RWPE1 (cell line): ENCODE measurements around the gene PLXNB3.

ENCODE experiments used
- CTCF ChIA-PET: fragments of 350-600 bp; sonication (Branson Sonifier 250); formaldehyde crosslinking; extraction: SDS; loops from one replicate; lab custom pipeline; 2021; lab: Yijun Ruan, JAX
- POLR2A ChIA-PET: fragments of 400-600 bp; formaldehyde crosslinking; extraction: SDS; loops from one replicate; lab custom pipeline; 2020; ENCODE audit warnings: antibody characterized with exemption; ENCODE audit not compliant: low non-redundant PET; lab: Yijun Ruan, JAX
- DNase-seq: peaks from one replicate; pipeline ENCODE4 v3.0.0; 2012; ENCODE audit warnings: low spot score
- H3K27ac ChIP-seq: fragments of 450-650 bp; 2 replicates; pipeline ENCODE4 v1.5.1; 2017
- CTCF ChIP-seq: fragments of 450-650 bp; conservative IDR thresholded peaks from 2 replicates; pipeline ENCODE4 v1.5.1; 2017; ENCODE audit warnings: low read depth, mild to moderate bottlenecking

PLXNB3 gene

GRCh38 chrX:153820601-153821000, 56.6 kb downstream of the PLXNB3 start:
- ChIA-PET POLR2A (no interaction called here), CTCF (interaction anchor here (0.7 kb wide), 1 partner anchor 161 kb away, joined by 8 read pairs; no protein-coding TSS in a partner anchor)
- no peak for DNase-seq
- no peak overlapping the region for H3K27ac ChIP-seq
- TF ChIP-seq CTCF: no peak

- H3K27ac ChIP-seq: no peak overlapping the region
- no peak for TF ChIP-seq CTCF
- CTCF ChIA-PET: interaction anchor here (0.6 kb wide), 1 partner anchor 65 kb away, joined by 4 read pairs; no protein-coding TSS in a partner anchor
- POLR2A ChIA-PET: no interaction called here
- no peak for DNase-seq
These were observed 57.0 kb downstream of the PLXNB3 start for GRCh38 chrX:153821066-153821465.

GRCh38 chrX:153824348-153824747, 60.3 kb downstream of the PLXNB3 start:
- H3K27ac ChIP-seq: no peak overlapping the region
- ChIA-PET CTCF (no interaction called here), POLR2A (no interaction called here)
- TF ChIP-seq CTCF: no peak
- no peak for DNase-seq

GRCh38 chrX:153825042-153825441, 61.0 kb downstream of the PLXNB3 start:
- ChIA-PET CTCF (no interaction called here), POLR2A (no interaction called here)
- DNase-seq: no peak
- H3K27ac ChIP-seq: no peak overlapping the region
- TF ChIP-seq CTCF: no peak
